NOMO-1 treated with DMSO at 0.1 percent for 48 hours (cell line): ENCODE data around the gene ELMO1.

Source experiments
- DNase-seq: peaks from one replicate; lab custom pipeline; 2025; ENCODE audit not compliant: unreplicated experiment; lab: John Stamatoyannopoulos, UW

The ELMO1 gene

GRCh38 chr7:37231613-37232012 is 217.1 kb downstream of the ELMO1 start:
- no peak for DNase-seq

DNA sequence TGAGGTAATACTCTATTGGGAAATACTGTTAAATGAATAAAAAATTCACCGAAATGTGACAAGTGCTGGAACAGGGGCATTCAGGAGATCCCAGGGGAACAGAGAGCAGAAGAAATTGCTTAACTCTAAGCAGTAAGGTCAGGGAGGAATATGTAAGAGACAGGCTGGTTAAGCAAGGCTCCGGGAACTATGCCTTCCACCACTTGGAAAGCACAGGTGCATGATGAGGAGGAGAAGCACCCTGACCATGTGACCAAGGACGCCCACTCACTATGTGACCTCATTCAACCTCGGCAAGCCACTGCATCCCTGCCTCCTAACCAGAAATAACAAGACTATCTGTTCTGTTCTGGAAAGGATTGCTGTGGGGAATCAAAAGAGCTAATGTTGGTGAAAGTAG is 218.4 kb downstream of the ELMO1 start:
- no peak for DNase-seq

DNA sequence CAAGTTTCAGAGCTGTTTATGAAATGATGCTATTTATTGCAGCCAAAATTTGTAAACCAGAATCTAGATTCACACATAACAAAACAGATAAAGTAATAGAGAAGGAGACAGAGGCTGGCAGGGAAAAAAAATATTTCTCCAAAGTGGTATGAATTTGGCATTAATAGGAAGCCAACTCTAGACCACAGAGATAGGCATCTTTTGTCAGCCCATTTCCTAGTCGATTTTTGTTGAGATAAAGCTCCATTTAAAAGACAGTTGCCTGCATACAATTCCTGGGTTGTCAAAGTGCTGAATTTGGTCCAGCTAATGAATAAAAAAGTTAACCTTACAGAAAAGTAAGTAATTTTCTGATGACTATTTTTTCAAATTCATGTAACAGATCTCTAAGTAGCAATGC is 219.3 kb downstream of the ELMO1 start:
- DNase-seq, result no peak

GRCh38 chr7:37225285-37225969 is 223.2 kb downstream of the ELMO1 start:
- no peak for DNase-seq

DNA sequence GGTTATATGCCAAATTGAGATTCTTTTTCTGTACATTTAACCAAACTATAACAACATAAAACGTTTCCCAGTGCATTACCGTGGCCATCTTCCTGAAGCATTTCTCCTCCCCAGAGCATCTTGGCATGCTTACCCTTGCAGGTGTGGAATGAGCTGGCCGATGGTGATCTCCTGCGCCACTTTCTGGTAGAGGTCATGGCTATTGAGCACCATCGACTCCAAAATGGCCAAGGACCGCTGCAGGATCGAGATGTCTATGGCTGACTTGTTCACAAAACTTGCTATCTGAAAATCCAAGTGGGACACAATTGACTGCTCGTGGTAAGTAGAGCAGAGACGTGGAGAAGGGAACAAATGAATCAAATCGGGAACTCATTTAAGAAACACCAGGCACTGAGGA is 223.9 kb downstream of the ELMO1 start:
- no peak for DNase-seq

DNA sequence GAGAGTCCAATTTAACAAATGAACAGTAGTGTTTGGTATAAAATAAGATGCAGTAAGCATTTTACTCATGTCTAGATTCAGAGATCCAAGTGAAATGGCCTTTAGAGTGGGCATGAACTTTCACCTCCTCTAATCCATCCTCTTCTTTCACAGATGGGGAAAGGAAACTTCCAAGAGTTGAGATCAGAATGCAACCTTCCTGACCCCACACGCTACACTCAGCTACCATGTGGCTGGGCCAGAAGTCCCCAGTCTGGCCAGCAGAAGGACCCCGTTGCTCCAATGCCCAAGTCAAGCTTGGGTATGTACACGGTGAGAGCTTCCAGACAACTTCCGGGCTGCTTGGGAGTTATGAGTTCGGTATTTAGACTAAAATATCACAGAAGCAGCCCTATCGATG is 228.0 kb downstream of the ELMO1 start:
- no peak for DNase-seq

GRCh38 chr7:37218956-37219355 is 229.7 kb downstream of the ELMO1 start:
- no peak for DNase-seq

GRCh38 chr7:37216923-37217322 is 231.7 kb downstream of the ELMO1 start:
- no peak for DNase-seq

DNA sequence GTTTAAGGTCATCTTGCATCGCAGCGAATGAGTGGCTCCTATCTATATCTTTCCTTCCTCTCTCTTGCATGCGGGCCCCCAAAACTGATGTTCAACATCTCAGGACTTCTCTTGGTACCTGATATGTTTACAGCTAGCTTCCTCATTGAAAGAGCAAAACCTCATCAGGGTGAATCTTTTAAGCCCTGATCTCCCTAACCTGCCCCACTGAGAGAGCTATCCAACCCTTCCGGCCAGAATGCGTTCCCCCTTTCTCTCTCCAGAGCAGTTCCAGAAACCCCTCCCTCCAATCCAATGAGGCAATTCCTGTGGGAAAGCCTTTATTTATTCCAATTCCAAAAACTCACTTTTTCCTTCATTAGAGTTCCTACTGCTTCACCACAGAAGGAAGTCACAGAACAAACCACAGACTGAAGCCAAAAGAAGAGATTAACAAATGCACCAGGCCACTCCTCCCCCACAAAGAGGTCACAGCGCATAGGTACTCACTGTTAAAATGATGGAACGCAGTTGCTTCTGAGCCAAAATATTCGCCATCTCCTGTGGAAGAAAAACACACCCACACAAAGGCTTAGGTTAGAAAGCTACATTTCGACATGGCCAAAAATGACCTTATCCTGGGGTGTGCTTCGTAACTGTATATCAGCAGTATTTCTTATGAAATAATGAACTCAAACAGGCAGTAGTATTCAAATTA is 232.4 kb downstream of the ELMO1 start:
- DNase-seq, result no peak

- no peak for DNase-seq
Observed at GRCh38 chr7:37215290-37215923, 233.3 kb downstream of the ELMO1 start.

- no peak for DNase-seq
Observed at GRCh38 chr7:37212556-37212955, 236.1 kb downstream of the ELMO1 start.

- DNase-seq, result no peak
Observed at GRCh38 chr7:37212051-37212450, 236.6 kb downstream of the ELMO1 start.

- DNase-seq, result no peak
Observed at GRCh38 chr7:37211097-37211880, 237.4 kb downstream of the ELMO1 start.

- DNase-seq, result no peak
Observed at GRCh38 chr7:37209195-37209594, 239.5 kb downstream of the ELMO1 start.

DNA sequence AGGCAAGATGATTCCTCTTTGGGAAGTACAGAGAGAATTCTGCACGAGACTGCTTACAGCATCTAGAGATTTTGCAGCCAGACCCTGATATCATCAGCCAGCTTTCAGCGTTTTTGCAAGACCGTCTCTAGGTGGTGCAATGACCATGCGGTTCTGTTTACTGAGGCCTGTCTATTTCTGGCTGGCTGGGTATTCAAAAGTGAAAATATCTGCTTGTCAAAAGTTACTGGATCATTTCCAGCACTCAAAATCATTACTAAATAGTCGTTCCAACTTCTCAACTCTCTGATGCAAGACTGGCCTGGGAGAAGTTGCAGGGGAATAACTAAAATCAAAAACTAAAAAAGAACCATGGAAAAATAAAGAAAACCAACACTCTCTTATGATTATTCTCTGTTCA is 240.1 kb downstream of the ELMO1 start:
- peak; percentile 63 for DNase-seq

GRCh38 chr7:37206192-37206591 is 242.5 kb downstream of the ELMO1 start:
- no peak for DNase-seq

DNA sequence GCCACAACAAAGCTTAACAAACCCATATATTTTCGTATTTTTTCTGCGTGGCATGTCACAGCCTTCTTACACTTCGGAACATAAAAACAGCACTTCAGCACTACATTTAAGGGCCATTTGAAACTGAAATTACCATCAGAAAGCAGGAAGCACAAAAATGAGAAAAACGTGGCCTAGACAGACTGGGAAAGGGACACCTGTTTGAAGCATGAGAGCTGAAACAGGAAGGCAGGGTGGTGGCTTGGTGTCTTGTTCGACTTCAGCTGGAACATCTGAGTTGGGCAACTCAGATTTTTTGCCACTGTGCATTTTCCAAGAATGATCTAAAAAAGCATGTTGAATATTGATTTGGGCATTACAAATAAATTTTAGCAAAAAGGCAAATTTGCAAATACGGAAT is 243.2 kb downstream of the ELMO1 start:
- no peak for DNase-seq

- no peak for DNase-seq
Observed at GRCh38 chr7:37201876-37202198, 246.8 kb downstream of the ELMO1 start.

- peak; percentile 43 for DNase-seq
Observed at GRCh38 chr7:37201003-37201875, 247.4 kb downstream of the ELMO1 start.

- DNase-seq, result peak; percentile 46
Observed at GRCh38 chr7:37198906-37199485, 249.7 kb downstream of the ELMO1 start.
